GM18951 (cell line): ENCODE results near the gene PROX1.

Experiments
- POLR2A ChIP-seq: IDR thresholded peaks from 4 replicates; pipeline ENCODE4 v1.6.1; 2011; ENCODE audit warnings: mild to moderate bottlenecking; ENCODE audit not compliant: insufficient read length, insufficient read depth; ENCODE audit errors: extremely low read depth
- in situ Hi-C: fragments of 300-500 bp; cut with MboI; formaldehyde crosslinking; loops from one replicate; pipeline ENCODE4 v1.12.0; 2022; ENCODE audit warnings: low sequenced_read_pairs, mixed read lengths, inconsistent platforms; ENCODE audit not compliant: unreplicated experiment

Gene PROX1

GRCh38 chr1:213984387-213985208 is 3.2 kb upstream of the PROX1 start:
- in situ Hi-C loops = no loop called here
- TF ChIP-seq POLR2A = no peak

- in situ Hi-C loops = no loop called here
These were observed 2.4 kb upstream of the PROX1 start for GRCh38 chr1:213985209-213986019.

GRCh38 chr1:213986020-213986924 is 1.5 kb upstream of the PROX1 start:
- TF ChIP-seq POLR2A = no peak
- in situ Hi-C loops = no loop called here

More at GRCh38 chr1:213985209-213986019, 2.4 kb upstream of the PROX1 start:
- TF ChIP-seq POLR2A = no peak

GRCh38 chr1:213986925-213987250 is 885 bp upstream of the PROX1 start:
- no peak for TF ChIP-seq POLR2A
- in situ Hi-C loops = no loop called here

DNA sequence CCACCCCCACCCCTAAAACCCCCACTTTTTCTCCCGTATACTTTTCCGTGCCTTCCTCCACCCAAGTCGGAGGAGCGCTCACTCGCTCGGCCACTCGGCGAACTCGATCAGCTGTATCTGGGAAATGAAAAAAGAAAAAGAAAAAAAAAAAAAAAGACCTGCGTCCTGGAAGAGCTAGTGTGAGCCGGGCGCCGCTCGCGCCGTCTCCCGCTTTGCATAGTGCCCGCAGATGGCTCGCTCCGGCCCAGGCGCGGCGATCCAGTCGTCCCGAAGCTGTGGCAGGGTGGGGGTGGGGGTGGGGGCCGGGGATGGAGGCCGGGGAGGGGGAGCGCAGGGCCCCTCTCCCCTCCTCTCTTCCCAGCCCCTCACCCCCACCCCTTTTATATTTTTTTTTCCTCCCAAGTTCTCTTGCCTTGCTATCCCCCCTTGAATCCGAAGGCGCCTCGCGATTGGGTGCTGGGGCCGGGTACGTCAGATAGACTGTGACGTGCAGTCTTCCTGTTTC is 299 bp upstream of the PROX1 start:
- in situ Hi-C loops = no loop called here
- no peak for TF ChIP-seq POLR2A

DNA sequence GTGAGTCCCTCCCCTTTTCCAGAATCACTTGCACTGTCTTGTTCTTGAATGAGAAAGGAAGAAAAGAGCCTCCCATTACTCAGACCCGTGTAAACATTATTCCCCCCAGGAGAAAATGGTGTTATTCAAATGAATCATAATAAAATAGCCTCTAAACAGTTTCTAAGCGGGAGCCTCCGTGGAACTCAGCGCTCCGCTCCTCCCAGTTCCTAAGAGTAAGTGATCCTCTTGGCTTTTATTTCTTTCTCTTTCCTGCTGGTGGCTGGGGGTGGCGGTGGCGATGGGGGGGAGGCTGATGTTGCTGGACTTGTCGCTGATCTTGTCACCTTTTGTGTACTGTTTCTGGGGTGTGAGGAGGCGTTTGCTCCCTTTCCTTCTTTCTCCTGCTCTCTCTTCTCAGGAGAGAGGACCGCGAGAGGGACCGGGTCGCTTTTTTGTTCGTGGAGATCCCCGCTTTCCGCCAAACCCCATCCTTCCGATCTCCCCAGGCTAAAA is 781 bp downstream of the PROX1 start:
- no peak for TF ChIP-seq POLR2A
- in situ Hi-C loops = no loop called here

- in situ Hi-C loops = no loop called here
- no peak for TF ChIP-seq POLR2A
These were observed 1.5 kb downstream of the PROX1 start for GRCh38 chr1:213989002-213989855.

DNA sequence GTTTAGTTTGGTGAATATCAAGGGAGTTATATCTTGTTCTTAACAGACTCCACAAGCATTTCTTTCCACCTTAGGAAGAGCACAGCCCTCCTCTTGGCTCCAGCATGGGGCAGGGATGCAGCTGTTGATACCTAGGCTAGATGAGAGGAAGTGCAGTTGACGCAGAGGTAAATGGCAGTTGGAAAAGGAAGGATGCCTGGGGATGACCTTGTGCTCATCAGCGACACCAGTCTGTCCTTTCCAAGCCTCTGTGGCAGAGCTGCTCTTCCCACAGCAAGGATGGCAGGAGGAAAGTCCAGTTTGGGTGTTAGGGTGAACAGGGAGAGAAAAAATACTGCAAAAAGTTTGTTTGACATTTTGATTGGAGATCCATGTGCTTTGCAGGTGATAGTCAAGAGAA is 6.2 kb downstream of the PROX1 start:
- in situ Hi-C loops = no loop called here
- TF ChIP-seq POLR2A = no peak

- no peak for TF ChIP-seq POLR2A
- in situ Hi-C loops = no loop called here
These were observed 7.1 kb downstream of the PROX1 start for GRCh38 chr1:213994888-213995287.

DNA sequence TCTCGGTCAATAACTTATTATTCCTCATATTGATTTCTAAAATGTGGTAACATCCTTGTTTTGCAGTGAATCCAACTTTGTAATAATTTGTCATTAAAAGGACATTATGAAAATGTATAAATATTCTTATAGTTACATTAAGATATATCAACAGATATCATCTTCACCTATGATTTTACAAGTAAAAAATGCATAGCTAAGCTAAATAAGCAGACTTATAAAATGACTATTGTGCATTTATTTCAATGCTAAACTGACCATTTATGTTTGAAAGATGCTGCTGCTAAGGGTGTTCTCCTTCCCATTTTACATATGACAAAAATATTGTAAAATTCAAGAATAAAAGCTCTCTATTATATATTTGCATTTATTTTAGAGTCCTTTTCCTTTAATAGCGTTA is 7.8 kb downstream of the PROX1 start:
- in situ Hi-C loops = no loop called here
- no peak for TF ChIP-seq POLR2A

DNA sequence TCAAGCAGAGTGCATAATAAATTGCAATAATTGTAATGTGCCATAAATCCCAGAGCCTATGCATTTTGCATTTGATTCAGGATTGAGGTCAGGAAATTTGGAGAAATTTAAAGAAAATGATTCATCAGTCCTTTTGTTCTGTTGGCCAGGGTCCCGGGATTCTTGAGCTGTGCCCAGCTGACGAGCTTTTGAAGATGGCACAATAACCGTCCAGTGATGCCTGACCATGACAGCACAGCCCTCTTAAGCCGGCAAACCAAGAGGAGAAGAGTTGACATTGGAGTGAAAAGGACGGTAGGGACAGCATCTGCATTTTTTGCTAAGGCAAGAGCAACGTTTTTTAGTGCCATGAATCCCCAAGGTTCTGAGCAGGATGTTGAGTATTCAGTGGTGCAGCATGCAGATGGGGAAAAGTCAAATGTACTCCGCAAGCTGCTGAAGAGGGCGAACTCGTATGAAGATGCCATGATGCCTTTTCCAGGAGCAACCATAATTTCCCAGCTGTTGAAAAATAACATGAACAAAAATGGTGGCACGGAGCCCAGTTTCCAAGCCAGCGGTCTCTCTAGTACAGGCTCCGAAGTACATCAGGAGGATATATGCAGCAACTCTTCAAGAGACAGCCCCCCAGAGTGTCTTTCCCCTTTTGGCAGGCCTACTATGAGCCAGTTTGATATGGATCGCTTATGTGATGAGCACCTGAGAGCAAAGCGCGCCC is 8.7 kb downstream of the PROX1 start:
- TF ChIP-seq POLR2A = no peak
- in situ Hi-C loops = no loop called here

- TF ChIP-seq POLR2A = no peak
- in situ Hi-C loops = no loop called here
These were observed 9.4 kb downstream of the PROX1 start for GRCh38 chr1:213997038-213997771.
